ENCODE data around the gene PDZD8.
"Not testable (repeated sequence)": the region's sequence is repeated elsewhere in the genome, so short reads cannot be mapped to it uniquely, and the experiment has no call there.

PDZD8 gene

GRCh38 chr10:117254338-117254737 lies 120.9 kb downstream of the PDZD8 start:
- DNase-seq, result no peak

DNA sequence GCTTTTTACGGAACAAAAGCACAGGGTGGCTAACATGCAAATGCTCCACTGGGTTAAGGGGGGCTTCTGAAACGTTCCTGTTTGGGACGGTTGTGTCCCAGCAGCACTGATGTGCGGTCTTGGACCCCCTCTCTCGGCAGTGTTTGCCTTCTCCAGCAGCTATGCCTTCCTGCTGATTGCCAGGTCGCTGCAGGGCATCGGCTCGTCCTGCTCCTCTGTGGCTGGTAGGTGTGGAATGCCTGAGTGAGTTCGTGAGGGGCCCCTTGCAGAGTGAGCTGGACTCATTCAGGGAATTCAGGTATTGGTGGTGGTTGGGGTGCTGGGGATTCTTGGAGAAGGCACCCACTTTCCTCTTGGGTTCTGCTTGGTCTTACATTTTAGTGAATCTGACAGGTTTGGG lies 121.3 kb downstream of the PDZD8 start:
- DNase-seq, result no peak

DNA sequence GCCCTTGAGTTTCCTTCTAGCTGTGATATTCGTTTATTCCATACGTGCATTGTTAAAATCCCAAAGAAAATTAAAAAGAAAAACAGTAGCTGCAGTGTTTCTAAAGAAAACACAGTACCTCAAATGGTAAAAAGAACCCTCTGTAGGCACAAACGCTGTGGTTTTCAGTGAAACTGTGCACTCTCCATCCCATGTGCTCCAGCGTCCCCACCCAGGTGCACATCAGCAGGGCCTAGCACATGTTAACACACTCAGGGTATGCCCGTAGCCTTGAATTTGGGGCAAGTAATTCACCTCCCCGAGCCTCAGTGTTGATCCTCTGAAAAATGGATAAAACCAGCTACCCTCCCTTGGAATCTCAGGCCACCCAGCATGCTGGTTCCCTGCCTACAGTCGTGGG lies 124.8 kb downstream of the PDZD8 start:
- no peak for DNase-seq

DNA sequence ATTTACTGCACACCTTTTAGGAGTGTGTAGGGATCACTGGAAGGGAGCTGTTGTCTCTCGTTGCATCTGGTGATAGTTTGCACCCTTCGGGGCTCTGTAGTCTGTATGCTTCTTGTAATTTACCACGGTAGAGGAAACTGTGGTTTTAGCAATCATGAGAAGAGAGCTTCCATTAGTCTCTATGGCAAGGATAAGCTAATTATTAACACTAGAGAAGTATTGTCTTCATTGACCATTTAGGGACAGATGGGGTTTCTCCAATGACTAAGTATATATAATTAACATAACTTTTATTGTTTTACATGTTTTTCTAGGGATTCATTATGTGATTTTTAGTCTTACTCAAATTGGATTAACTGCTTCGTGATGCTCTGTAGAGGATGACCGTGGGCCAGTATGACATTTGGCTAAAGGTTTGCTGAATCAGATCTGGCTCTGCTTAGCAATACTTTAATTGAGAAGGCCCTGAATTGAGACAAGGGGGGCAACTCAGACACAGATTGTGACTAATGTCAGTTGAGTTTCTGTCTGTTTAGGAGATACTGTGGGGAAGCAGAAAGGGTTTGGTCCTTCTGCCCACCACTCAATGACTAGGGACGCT lies 125.6 kb downstream of the PDZD8 start:
- no peak for DNase-seq

- no peak for DNase-seq
Observed at GRCh38 chr10:117248750-117249465, 126.3 kb downstream of the PDZD8 start.

- DNase-seq, result no peak
Observed at GRCh38 chr10:117246997-117247671, 128.1 kb downstream of the PDZD8 start.

- DNase-seq, result no peak
Observed at GRCh38 chr10:117242463-117242832, 132.8 kb downstream of the PDZD8 start.

GRCh38 chr10:117241541-117242462 lies 133.4 kb downstream of the PDZD8 start:
- no peak for DNase-seq

DNA sequence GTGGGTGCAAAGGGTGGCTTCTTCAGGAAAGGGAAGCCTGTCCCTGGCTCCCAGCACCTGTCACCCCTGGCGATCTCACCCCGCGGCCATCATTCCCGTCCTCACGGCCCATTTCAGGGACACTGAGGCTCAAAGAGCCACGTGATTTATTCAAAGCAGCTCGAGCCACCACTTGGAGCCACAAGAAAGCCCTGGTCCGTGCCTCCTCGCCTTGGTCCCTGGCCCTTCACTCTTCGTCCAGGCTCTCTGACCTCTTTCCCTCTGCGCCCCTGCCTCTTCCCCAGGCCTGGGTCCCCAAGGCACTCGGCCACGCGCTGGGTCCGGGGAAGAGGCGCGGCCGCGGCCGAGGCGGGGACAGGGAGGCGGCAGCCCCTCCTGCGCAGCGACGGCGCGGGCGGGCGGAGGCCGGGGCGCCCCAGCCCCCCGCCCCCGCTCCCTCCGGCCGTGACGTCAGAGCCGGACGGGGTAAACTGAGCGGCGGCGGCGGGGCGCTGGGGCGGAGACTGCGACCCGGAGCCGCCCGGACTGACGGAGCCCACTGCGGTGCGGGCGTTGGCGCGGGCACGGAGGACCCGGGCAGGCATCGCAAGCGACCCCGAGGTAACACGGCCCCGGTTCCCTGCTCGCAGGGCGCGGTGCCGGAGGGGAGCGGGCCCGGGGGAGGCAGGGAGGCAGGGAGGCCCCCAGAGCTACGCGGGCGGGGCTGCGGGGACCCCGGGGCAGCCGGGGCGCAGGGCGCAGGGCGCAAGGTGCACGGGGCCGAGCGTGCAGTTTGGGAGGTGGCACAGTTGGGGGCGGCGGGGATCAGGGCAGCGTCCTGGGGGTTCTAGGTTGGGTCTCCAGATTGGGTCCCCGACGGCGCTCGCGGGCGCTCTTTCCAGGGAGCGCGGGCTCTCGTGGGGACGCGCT lies 134.4 kb downstream of the PDZD8 start, which contains the start of gene SLC18A2:
Gene SLC18A2 (plus strand): TSS at position 494 of the 909 bp plus-strand sequence. CDS start 580 bp downstream, outside the sequence.
- DNase-seq, result no peak

- DNase-seq, result no peak
Observed at GRCh38 chr10:117239721-117240620, 135.3 kb downstream of the PDZD8 start.

DNA sequence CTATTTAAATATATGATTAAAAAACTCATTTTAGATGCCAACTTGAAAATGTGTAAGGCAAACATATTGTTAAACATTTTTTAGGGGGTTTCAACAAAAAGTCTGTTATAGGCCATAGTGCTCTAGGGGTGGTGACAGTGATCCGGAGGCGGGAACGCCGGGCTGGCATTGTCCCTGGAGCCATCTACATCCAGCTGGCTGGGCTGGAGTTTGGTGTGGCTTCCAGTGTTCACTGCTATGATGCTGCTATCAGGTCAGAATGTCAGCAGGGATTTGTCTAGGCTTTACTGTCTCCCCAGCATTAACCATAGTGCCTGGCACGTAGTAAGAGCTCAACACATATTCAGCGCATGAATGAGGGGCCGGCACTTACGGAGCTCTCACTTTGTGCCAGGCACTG lies 136.2 kb downstream of the PDZD8 start:
- no peak for DNase-seq

- DNase-seq, result no peak
Observed at GRCh38 chr10:117237401-117237991, 137.7 kb downstream of the PDZD8 start.

- DNase-seq, result not testable (repeated sequence)
Observed at GRCh38 chr10:117230107-117230506, 145.1 kb downstream of the PDZD8 start.

DNA sequence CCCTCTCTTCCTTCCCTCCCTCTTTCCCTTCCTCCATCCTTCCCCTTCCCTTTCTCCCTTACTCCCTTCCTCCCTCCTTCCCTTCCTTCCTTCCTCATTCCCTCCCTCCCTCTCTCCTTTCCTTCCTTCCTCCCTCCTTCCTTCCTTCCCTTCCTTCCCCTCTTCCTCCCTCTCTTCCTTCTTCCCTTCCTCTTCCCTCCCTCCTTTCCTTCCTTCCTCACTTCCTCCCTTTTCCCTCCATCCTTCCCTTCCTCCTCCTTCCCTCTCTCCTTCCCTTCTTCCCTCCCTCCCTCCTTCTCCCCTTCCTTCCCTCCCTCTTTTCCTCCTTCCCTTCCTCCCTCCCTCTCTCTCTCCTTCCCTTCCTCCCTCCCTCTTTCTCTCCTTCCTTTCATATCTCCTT lies 147.0 kb downstream of the PDZD8 start:
- no peak for DNase-seq

Data from cortex of kidney (tissue), 1 donor.